Kidney (tissue), 14 donors: ENCODE measurements around the gene HTRA3. TPM values are rescaled to one million over a fixed set of nuclear protein-coding genes. Genes with fewer than 3 reads are reported as not detected.
A peak's percentile ranks its signal among the peaks of the same experiment; 100 is the strongest.

Experiments used
- DNase-seq, 5 donors: peaks; one replicate each; pipeline ENCODE4 v3.0.0-alpha.2; 2013 to 2020
- FAIRE-seq: peaks from 2 replicates; lab custom pipeline; 2012; peaks lifted over from hg19 to GRCh38; lab: Jason Lieb, UNC
- H3K27ac ChIP-seq, 2 donors: one replicate each; pipeline ENCODE4 v1.7.0; 2013; ENCODE audit warnings: low read depth in 2 of 2, low read length in 2 of 2, inconsistent platforms in 1 of 2
- H3K27me3 ChIP-seq: one replicate; pipeline ENCODE4 v1.7.1; 2013; ENCODE audit warnings: low read length, inconsistent platforms; ENCODE audit not compliant: control insufficient read depth, insufficient read depth
- H3K36me3 ChIP-seq, 3 donors: one replicate each; pipeline versions ENCODE4 v1.7.0 to v1.7.1; 2013; ENCODE audit warnings: low read length in 3 of 3, control low read depth in 1 of 3, inconsistent platforms in 1 of 3; ENCODE audit not compliant: insufficient read depth in 3 of 3, control insufficient read depth in 2 of 3
- H3K4me1 ChIP-seq, 3 donors: one replicate each; pipeline versions ENCODE4 v1.7.0 to v1.7.1; 2013; ENCODE audit warnings: low read length in 3 of 3, inconsistent platforms in 1 of 3, low read depth in 1 of 3; ENCODE audit not compliant: control insufficient read depth in 2 of 3, insufficient read depth in 2 of 3
- H3K4me3 ChIP-seq, 3 donors: one replicate each; pipeline versions ENCODE4 v1.7.0 to v1.8.1; 2013; ENCODE audit warnings: low read length in 3 of 3, control low read depth in 1 of 3, inconsistent platforms in 1 of 3
- H3K9ac ChIP-seq, 3 donors: one replicate each; pipeline versions ENCODE4 v1.7.0 to v1.7.1; 2013; ENCODE audit warnings: low read length in 3 of 3, control low read depth in 1 of 3, inconsistent platforms in 1 of 3
- H3K9me3 ChIP-seq, 3 donors: one replicate each; pipeline versions ENCODE4 v1.7.0 to v1.7.1; 2013; ENCODE audit warnings: low read length in 3 of 3, control low read depth in 1 of 3, inconsistent platforms in 1 of 3; ENCODE audit not compliant: control insufficient read depth in 2 of 3, insufficient read depth in 1 of 3
- intact Hi-C: fragments of 100-400 bp; cut with DNase I; formaldehyde crosslinking; loops from one replicate; pipeline ENCODE4 v1.11.1; 2022
- polyA plus RNA-seq: library from polyadenylated mRNA; stranded (reverse); fragments of 350-450 nt; fragmentation: Illumina TruSeq; extraction: RNeasy Lipid Tissue Mini Kit (QIAGEN cat#74804); gene quantifications from one replicate; pipeline ENCODE4 v1.2.3, GENCODE V29; 2014; ENCODE audit warnings: low read depth, low replicate concordance; ENCODE audit not compliant: insufficient read depth
- total RNA-seq: library from RNA; stranded (reverse); fragmentation: NEBNext Ultra II Directional; extraction: Animal tissue kit (Norgen Biotek cat#: 25700); gene quantifications from one replicate; pipeline ENCODE4 v1.2.1, GENCODE V29; 2021
- TF ChIP-seq, protein P1 (sequence below): IDR thresholded peaks from 3 replicates; pipeline ENCODE4 v1.5.1; 2012; ENCODE audit warnings: mild to moderate bottlenecking, moderate library complexity, borderline replicate concordance; ENCODE audit not compliant: insufficient read depth; ENCODE audit errors: extremely low read depth
- donor health status: control.
- donor health status: control.
- donor health status: control.
- donor health status: control.
- donor health status: control.
- donor health status: DM: yes; HTN: yes; CAD: no.
- donor health status: Normal renal cell carcinoma (clear cell type).

HTRA3 gene
- total and polyA plus RNA-seq, 2 donors from 2014 or later = 1.7 to 6.5 TPM

DNA sequence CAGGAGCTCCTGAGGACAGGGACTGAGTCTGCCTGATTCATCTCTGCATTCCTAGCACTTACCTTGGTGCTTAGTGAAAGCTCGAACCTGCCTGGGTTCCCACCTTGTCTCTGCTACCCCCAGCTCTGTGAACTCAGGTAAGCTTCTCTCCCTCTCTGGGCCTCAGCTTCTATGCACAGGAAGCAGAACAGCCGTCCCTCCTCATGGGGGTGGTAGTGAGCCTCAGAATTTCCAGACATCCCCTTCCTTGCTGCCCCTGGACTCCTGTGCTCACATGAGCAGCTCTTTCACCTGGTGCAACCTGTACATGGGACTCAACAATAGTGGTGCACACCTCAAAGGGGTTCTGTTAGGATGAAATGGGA lies 50.8 kb downstream of the HTRA3 start:
- TF ChIP-seq, protein P1, sequence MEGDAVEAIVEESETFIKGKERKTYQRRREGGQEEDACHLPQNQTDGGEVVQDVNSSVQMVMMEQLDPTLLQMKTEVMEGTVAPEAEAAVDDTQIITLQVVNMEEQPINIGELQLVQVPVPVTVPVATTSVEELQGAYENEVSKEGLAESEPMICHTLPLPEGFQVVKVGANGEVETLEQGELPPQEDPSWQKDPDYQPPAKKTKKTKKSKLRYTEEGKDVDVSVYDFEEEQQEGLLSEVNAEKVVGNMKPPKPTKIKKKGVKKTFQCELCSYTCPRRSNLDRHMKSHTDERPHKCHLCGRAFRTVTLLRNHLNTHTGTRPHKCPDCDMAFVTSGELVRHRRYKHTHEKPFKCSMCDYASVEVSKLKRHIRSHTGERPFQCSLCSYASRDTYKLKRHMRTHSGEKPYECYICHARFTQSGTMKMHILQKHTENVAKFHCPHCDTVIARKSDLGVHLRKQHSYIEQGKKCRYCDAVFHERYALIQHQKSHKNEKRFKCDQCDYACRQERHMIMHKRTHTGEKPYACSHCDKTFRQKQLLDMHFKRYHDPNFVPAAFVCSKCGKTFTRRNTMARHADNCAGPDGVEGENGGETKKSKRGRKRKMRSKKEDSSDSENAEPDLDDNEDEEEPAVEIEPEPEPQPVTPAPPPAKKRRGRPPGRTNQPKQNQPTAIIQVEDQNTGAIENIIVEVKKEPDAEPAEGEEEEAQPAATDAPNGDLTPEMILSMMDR = peak; percentile 33
- Histone ChIP-seq H3K9me3 (peaks cover 0 to 7% (median 0%) of the 10 kb centered on the region in 3 donors), H3K9ac (no peak overlapping the region), H3K36me3 (no peaks in the 10 kb centered on the region), H3K27me3 (no peaks in the 10 kb centered on the region), H3K4me1 (peaks cover 0 to 10% (median 0%) of the 10 kb centered on the region in 3 donors), H3K4me3 (no peak overlapping the region), H3K27ac (peak overlapping the region in 1 of 2 donors; percentile 13)
- DNase-seq (peak in 1 of 5 donors; percentile 17), FAIRE-seq (no peak)
- intact Hi-C loops = no loop called here

DNA sequence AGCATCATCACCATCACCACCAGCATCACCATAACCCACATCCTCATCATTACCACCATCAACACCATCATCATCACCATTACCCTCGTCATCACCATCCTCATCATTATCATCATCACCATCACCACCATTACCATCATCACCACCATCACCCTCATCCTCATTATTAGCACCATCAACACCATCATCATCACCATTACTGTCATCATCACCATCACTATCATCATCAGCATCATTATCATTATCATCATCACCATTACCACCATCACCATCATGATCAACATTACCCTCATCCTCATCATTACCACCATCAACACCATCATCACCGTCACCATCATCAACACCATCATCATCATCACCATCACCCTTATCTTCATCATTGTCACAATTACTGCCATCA lies 51.7 kb downstream of the HTRA3 start:
- FAIRE-seq (no peak), DNase-seq (no peak)
- peaks cover 0 to 7% (median 0%) of the 10 kb centered on the region in 3 donors for H3K9me3 ChIP-seq
- no peak overlapping the region for H3K9ac ChIP-seq
- H3K27me3 ChIP-seq = no peaks in the 10 kb centered on the region
- H3K36me3 ChIP-seq = no peaks in the 10 kb centered on the region
- H3K4me3 ChIP-seq = no peak overlapping the region
- TF ChIP-seq, protein P1 = no peak
- H3K27ac ChIP-seq = no peak overlapping the region
- intact Hi-C loops = no loop called here
- H3K4me1 ChIP-seq = peaks cover 0 to 5% (median 0%) of the 10 kb centered on the region in 3 donors

DNA sequence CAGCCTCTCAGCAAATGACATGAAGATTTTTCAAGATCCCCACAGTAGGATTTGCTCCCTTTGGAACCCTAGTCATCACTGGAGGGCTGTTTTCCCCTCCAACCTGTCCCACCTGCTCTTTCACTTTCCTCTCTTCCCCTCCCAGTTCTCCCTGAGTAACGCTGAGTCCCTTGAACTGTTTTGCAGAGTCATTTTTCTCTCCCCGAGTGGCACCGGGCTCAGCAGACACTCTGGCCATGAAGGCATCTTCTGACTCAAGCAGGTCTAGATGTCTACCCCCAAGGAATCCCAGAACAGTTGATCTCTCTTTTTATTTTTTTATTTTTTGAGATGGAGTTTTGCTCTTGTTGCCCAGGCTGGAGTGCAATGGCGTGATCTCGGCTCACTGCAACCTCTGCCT lies 52.2 kb downstream of the HTRA3 start:
- TF ChIP-seq, protein P1 = no peak
- no peaks in the 10 kb centered on the region for H3K36me3 ChIP-seq
- DNase-seq = no peak
- H3K27ac ChIP-seq = no peak overlapping the region
- no peak overlapping the region for H3K4me3 ChIP-seq
- intact Hi-C loops = no loop called here
- H3K9ac ChIP-seq = no peak overlapping the region
- no peaks in the 10 kb centered on the region for H3K27me3 ChIP-seq
- FAIRE-seq = no peak
- H3K9me3 ChIP-seq = peaks cover 0 to 7% (median 0%) of the 10 kb centered on the region in 3 donors
- H3K4me1 ChIP-seq = peaks cover 0 to 5% (median 0%) of the 10 kb centered on the region in 3 donors
